ENCODE measurements around the gene CTNND1.

The CTNND1 gene

DNA sequence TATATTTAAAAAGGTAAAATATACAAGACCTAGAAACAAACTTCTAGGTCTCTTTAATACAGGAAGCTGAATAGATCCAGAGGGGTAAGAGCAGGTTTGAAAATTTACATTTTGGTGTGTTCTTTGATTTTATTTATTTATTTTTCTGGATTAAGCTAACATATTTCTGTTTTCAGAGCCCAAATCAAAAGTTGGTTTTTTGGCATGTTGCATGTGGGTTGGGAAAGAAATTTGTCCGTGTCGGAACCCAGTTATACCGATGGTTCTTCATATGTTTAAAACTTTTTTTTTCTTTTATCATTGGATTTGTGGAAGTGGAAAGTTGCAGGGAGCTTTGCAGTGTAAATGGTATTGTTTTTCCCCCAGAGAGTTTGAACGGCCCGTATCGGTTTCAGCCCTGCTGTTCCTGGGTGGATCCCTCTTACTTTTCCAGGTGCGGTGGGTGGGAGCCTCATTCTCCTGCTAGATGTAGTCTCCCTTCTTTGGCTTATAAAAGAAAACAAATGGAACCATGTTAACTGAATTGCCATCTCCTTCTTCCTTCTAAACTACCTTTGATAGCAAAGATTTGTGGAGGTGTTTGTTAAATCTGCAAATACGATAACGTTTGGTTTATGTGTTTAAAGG, 746 bp downstream of the CTNND1 start:
- no peak for DNase-seq

DNA sequence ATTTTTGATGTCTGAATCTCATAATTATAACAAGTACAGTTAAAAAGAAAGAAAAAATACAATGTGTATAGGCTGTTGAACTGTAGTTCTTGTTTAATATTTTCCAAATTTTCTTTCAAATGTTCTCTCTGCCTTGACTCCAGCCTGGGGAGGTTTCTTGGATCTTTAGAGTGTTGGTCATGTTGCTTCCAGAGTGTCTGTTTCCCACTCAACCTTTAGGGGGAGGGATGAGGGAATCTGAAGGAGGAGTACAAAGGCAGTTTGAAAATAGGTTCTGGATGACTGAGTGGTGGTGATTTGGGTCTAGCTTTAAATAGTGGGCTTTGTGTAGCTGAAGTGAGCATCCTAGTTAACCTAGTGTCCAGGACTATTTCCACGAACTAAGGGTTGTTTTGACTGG, 2.0 kb downstream of the CTNND1 start:
- no peak for DNase-seq

DNA sequence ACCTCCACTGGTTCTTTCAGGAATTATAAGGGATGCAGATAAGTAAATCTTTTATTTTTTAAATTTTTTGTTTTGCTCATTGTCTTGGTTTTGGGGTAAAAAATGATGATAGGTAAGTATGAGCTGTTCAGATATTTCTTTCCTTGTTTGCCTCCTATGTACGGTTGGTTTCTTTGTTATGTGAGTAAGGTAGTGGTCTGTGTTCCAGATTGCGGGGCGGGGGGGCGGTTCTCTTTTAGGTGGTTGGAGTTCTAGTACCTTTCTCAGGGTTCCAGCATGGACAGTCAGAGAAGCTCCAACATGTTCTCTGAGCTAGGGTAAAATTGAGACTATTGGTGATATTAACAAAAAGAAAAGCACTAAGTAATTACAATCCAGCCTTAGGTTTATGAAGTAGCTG, 2.4 kb downstream of the CTNND1 start:
- DNase-seq, result no peak

DNA sequence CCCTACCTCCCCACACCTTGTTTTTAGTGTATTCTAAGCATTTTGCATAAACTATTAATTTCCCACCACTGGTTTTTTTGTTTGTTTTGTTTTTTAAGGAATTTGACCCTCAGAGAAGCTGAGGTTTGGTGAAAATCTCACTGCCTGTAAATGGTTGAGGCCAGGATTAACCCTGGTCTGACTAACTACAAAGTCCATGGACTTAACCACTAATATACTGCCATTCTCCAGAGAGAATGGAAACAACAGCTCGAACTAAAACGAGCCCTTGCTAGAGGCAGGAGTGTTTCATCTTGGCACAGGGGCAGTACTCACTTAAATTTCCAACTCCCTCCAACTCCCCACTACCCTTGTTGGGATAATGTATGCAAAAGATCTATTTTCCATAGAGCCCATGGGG, 3.0 kb downstream of the CTNND1 start:
- DNase-seq, result no peak

DNA sequence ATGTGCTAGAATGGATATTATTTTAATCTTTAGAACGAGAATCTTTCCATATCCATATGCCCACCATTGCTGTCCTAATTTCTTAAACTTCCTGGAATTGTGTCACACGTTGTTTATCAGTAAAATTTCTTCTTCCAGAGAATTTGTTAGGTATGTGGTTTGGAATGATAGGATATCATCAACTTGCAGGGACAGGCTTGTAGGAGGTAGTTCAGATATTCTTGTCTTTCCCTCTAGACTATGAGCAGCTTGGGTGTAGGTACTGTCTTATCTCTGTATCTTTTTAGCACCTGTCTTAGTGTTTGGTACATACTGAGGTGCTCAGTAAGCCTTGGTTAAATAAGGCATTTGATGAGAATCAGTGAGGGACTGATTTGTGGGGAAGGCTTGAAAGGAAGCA, 3.4 kb downstream of the CTNND1 start:
- DNase-seq, result no peak

DNA sequence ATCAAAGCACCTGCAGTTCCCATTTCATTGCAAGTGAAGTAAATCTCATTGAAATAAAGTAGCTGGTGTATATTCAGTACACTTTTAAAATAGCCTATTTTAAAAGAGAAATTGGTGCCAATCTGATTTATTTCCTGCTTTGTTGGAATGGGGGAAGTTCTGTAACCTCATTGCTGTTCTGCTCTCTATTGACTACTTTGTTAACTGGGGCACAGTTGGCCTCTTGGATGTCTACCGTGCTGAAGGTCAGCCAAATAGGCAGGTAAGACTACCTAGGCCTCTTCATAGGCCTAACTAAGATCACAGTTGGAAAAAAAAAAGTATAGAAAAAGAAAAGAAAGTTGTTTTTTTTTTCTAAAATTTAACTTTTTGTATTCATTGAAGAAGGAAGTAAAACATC, 9.2 kb downstream of the CTNND1 start:
- no peak for DNase-seq

DNA sequence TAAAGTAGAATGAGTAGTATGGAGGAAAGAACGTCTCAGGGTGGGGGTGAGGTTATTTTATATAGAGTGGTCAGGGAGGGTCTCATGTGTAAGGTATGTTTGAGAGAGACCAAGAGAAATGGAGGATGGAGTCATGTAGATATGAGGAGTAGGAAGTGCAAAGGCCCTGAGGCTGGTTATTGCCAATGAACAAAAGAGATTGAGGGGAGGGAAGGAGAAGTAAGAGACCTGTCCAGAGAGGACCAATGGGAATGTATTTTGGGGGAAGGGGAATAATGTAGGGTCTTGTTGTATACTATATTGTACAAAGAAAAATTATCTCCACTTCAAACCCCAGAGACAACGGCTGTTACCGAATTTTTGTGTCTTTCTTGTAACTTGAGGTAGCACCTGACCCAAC, 9.8 kb downstream of the CTNND1 start:
- no peak for DNase-seq

DNA sequence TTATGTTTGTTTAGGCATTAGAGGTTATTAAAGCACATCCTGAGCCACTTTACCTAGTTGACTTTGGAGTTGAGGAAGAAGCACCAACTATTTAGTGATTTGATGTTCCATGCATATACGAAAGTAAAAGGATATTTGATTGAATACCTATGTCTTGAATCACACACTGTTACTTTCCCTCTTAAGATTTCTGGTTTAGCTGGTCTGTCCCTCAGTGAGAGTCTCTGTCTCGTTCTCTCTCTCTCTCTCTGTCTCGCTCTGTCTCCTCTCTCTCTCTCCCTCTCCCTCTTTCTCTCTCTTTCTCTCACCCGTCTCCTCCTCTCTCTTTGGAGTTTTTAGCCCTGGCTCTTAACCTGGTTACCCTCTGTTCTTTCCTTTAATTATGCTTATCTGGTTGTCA, 11.0 kb downstream of the CTNND1 start:
- DNase-seq, result no peak

DNA sequence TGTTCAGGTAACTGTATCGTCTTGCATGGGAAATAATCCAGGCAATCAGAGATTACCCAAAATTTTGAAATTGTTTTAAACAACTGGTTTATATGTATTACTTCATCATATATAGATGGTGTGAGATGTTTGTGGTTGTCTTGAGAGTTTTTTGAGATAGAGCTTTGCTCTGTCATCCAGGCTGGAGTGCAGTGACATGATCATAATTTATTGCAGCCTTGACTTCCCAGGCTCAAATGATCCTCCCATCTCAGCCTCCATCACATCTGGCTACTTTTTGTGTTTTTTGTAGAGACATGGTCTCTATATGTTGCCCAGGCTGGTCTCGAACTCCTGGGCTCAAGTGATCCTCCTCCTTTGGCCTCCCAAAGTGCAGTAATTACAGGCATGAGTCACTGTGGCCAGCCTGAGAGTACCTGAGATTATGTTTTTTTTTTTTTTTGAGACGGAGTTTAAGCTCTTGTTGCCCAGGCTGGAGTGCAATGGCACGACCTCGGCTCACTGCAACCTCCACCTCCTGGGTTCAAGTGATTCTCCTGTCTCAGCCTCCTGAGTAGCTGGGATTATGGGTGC, 11.5 kb downstream of the CTNND1 start:
- no peak for DNase-seq

DNA sequence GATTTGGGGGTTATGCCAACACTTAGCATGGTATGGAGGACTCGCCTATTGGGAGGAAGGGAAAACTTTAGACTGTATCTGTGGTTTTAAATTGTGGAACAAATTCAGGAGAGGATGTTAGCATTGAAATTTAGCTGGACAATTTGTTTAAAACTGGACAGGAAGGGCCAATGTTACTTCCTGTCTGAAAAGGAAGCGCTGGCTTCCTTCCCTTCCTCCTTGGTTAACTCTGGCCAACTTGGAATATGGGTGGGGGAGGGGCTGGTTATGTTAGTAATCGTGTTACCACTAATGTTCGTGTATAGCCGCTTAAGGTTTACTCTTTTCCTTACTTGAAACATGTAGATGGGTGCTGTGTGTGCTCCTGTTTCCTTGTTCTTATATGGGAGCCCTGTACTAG, 13.9 kb downstream of the CTNND1 start:
- no peak for DNase-seq

DNA sequence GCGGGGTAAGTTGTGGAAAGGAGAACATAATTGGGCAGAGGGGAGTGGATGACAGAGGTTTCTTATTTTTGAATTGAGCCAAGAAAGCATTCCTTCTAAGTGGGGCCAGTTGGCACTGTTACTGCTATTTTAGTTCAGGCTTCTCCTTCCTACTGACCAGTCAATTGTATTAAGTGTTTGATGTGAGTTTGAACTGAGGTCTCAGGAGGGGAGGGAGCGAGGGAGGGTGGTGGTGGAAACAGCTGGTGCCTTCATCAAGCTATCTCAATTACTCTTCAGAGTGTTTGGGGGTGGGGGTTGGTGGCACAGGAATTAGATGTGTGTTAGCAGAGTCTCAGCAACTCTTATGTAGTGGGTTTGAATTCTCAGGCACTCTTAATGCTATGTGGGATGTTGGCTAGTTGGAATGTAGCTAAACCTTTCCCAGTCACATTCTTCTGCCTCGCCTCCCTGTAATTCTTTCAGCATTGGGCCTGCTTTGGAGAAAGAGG, 14.5 kb downstream of the CTNND1 start:
- DNase-seq, result no peak

DNA sequence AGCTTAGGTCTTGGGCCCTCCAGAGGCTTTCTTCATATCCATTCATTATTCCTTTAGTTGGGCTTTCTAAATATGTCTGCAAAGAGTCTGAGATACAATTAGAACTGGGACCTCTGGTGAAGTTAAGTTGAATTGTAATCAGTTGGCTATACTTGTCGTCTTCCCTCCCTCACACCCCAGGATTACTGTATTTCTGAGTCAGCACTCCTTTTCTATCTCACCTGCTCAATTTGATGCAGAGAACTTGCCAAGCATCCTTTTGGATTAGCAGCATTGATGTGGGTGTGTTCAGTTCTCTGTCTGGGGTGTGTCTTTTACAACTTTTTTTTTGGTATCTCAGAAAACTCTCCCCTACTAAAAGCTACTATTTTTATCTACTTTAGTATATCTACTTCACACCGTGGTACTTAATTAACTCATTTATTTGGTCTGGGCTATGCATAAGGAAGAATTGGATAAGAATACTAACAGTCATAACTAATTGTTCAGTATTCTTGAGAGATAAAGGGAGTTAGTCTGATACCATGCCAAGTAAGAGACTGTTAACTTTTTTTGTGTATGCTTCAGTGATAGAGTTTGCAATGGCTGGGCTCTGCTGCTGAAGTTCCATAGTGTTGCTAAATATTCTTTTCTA, 15.1 kb downstream of the CTNND1 start:
- DNase-seq, result no peak

DNA sequence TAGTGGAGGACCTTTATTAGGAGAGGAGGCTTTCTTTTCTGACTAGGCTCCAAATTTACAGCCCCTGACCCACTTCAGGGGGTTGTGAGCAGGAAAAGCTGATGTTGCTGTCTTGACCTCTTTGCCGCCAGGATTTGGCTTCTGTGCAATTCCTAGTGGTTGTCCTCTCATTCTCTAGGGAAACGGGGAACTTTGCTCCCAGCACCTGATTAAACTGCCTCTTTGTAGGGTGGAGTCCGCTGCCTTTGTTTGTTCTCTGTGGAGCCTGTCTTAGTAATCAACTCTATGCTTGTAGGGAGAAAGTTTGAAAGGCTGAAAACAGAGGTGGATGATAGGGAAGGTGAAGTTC, 16.3 kb downstream of the CTNND1 start:
- no peak for DNase-seq

DNA sequence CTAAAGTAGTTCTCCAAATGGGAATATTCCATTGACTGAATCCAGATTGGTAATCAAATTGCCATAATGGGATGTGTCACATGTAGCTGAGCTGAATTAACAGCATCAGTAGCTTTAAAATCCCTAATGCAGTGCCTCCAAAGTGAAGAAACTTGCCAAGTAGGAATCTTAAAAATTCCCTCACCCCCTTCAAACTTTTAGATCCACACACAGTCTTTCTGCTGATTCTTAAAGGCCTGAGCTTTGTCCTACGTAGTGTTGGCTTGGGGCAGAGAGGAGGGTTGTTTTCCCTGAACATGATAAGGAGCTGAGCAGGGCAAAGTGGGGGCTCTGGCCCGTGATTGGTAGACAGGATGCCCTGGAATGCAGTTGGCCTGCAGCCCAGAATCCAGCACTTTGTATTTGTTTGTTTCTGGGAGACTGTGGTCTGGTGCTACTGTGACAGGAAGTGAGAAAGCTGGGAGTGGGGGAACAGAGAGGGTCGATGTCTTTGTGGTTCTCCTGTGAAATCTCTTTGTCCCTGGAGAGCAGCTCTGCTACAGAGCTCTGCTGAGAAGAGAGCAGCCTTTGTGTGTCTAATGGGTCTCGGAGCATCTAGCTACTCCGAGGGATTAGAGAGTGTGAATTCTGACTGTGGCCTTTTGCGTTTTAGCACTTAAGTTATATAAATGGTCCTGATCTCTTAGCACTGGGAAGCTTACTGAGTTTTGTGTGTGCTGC, 16.9 kb downstream of the CTNND1 start:
- DNase-seq, result no peak

DNA sequence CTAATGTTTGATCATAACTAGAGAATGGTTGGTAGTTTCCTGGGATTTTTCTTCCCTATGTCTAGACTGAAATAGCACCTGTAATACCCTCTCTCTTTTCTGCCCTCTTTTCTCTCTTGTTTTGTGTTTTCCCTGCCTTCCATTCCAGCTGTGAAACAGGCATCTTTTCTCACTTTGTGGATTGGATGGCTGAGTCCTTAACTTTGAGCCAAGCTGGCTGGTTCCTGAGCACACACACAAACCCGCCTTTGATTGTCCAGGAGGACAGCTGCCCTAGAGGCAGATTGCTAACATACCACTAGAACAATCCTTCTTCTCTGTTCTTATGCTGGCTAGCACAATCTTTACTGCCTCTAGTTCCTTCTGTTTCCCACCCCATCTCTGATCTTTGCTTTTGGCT, 17.7 kb downstream of the CTNND1 start:
- no peak for DNase-seq

DNA sequence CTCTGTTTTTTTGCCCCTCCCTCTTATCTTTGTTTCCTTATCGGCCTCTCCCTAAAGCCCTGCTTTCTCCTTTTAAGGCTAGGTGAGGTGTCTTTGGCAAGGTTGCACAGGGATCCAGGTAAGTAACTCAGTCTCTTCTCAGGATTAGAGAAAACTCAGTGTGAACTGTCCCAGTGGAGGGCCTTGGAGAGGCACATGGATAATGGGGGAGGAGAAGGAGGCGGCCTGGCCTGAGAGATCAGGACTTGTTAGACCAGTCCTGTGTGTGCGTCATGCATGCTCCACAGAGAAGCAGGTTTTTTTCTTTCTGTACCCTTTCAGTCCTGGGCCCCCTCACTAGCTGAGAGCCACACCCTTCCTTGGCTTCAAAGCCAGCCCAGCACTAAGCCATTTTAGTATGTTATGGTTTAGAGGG, 19.9 kb downstream of the CTNND1 start:
- no peak for DNase-seq

DNA sequence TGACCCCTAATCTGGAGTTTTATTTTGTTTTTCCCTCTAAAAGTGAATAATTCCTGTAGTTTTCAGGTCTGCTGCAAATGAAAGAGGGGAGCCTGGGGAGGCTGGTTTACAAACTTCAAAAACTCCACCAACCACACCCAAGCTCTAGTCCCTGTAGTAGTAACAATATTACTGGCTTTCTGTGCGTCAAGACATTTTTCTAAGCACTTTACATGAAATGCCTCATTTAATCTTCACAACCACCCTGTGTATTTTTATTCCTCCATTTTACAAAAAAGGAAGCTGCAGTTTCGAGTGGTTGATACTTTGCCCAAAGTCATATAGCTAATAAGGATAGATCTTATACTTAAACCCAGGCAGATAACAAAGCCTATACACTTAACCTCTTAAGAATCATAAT, 23.5 kb downstream of the CTNND1 start:
- DNase-seq, result no peak

DNA sequence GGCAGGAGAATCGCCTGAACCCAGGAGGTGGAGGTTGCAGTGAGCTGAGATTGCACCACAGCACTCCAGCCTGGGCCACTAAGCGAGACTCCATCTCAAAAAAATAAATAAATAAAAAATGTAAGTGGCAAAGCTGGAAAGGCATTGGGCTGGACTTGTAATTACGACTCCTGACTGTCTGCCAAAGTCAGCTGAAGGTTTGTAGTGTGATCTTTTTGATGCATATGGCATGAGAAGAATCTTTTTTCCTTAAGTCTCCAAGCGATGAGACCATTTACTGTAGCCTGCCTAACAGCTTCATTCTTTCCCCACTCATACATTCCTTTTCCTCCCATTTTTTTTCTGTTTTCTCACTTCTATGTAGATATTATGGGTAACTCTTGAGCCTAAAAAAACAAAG, 24.8 kb downstream of the CTNND1 start:
- DNase-seq, result no peak

DNA sequence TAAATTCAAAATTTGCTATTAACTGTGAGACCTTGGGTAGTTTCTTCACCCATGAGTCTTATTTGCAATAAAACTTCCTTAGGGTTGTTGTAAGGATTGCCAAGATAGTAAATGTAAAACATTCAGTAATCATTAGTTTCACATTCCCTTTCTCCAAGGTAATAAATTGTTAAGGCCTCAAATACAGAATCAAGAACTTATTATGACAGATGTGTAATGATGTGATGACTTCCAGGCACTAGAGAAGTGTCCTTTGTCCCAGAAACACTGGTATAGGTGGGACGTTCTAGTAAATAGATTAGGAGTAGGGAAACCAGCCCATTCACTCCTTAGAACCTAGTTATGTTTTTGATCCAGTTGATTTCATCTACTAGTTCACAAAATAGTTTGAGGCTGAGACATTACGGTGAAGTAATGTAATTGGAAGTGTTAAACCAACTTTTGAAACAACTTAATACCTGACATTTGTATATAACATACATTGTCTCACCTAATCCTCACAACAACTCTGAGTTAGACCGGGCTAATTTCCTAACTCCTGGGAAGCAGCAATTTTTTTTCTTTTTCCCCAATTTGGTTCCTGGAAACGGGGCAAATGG, 25.5 kb downstream of the CTNND1 start:
- no peak for DNase-seq

DNA sequence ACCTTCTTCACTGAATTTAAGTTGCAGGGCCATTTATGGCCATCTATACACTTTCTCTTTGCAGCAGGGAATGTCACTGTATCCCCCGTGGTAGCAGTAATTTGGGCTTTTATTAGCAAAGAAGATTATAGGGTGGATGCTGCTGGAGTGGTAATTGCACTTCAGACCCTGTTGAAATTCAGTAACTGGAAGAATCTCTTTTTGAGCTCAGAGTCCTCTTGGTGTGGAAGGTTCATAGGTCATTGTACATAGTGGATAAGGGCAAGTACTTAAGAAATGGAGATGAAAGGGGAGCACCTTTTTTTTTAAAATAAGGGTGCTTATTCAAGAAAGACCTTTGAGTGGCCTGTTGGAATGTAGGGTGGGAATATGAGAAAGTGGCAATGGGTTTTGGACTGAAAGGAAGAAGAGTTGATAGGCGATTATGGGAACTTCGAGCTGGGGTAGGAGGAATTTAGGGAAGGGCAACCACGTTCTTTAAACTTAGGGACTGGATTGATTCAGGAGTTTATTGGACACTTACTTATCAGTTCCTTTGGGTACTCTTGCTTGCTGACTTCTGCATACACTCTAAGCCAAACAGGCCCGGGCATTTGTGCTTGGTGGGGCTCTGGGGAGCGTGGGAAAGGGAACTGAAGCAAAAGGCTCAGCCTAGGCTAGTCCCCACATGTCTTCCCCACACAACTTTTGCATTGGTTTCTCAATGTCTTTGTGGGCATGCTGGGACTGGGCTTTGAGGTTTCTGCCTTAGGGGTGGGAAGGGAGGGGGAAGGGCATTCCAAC, 26.5 kb downstream of the CTNND1 start:
- DNase-seq, result no peak

DNA sequence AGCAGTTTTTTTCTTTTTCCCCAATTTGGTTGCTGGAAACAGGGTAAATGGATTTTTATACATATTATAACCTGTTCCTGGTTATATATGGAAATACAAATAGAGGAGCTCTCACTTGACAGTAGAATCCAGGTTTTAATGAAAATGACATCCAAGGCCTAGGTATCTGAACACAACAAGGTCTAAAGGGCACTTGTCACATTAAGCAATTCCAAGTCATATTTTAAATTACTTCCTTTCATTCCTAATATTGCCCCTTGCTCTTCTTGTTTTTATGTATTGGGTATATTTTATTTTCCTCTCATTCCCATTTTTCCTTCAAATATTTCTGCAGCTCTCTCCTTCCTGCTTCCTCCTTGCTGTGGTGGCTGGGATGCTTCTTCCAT, 27.1 kb downstream of the CTNND1 start:
- DNase-seq, result no peak

DNA sequence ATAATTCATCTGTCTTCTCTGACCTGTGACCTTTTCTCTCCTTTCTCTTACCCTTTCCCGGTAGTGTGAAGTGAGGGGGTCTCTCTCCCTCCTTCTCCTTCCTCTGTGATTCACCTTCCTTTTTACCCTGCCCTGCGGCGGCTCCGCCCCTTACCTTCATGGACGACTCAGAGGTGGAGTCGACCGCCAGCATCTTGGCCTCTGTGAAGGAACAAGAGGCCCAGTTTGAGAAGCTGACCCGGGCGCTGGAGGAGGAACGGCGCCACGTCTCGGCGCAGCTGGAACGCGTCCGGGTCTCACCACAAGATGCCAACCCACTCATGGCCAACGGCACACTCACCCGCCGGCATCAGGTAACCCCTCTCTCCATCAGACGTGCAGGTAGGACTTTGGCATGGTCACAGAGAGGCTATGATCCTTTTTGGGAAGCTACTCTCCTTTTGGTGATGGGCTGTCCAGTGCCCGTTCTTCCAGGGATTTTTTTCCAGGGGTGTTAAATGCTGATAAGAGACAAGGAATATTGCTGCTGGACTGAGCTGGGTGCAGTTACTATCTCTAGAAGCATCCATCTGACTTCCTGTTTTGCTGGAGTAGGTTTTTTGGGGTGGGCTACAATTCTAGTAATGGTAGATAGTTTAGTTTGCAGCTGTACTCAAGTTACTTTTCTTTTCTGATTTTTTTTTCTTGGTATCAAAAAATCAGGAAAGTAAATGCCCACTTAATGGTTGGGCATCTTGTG, 29.9 kb downstream of the CTNND1 start:
- DNase-seq, result peak; percentile 8

Measured in activated CD4-positive, alpha-beta T cell treated with anti-CD3 and anti-CD28 coated beads for 48 hours (primary cell).